A549 (cell line): ENCODE results near the gene GZMB.

Experiments
- RAD21 ChIP-seq, 2 experiments: fragments of >200 bp in 1 of 2; sonication (Bioruptor Twin) in 1 of 2; formaldehyde crosslinking in 1 of 2; IDR thresholded peaks in 1 of 2; conservative IDR thresholded peaks in 1 of 2; 2 replicates in 1 of 2; 3 replicates in 1 of 2; pipeline ENCODE4 v1.6.1; 2012 to 2018; ENCODE audit warnings: inconsistent platforms in 1 of 2
- TF ChIP-seq, protein P1 (sequence below): fragments of >200 bp; sonication (Bioruptor Twin); formaldehyde crosslinking; IDR thresholded peaks from 3 replicates; pipeline ENCODE4 v1.5.1; 2016
- TF ChIP-seq, protein P2 (sequence below): IDR thresholded peaks from 2 replicates; pipeline ENCODE4 v1.6.1; 2012

GRCh38 chr14:24639270-24639669 is 5.3 kb upstream of the GZMB start:
- TF ChIP-seq RAD21 (conservative IDR thresholded peaks at IDR 0.05 in 1 of 2, IDR thresholded peaks at IDR 0.05 in 1 of 2) = no peak
- TF ChIP-seq, protein P1, sequence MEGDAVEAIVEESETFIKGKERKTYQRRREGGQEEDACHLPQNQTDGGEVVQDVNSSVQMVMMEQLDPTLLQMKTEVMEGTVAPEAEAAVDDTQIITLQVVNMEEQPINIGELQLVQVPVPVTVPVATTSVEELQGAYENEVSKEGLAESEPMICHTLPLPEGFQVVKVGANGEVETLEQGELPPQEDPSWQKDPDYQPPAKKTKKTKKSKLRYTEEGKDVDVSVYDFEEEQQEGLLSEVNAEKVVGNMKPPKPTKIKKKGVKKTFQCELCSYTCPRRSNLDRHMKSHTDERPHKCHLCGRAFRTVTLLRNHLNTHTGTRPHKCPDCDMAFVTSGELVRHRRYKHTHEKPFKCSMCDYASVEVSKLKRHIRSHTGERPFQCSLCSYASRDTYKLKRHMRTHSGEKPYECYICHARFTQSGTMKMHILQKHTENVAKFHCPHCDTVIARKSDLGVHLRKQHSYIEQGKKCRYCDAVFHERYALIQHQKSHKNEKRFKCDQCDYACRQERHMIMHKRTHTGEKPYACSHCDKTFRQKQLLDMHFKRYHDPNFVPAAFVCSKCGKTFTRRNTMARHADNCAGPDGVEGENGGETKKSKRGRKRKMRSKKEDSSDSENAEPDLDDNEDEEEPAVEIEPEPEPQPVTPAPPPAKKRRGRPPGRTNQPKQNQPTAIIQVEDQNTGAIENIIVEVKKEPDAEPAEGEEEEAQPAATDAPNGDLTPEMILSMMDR = no peak
- TF ChIP-seq, protein P2, sequence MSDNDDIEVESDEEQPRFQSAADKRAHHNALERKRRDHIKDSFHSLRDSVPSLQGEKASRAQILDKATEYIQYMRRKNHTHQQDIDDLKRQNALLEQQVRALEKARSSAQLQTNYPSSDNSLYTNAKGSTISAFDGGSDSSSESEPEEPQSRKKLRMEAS = no peak
